Esophagus muscularis mucosa (tissue), 4 donors: ENCODE measurements around the gene CLCN4. TPM values are rescaled to one million over a fixed set of nuclear protein-coding genes. Genes with fewer than 3 reads are reported as not detected.

Source experiments
- DNase-seq: peaks from one replicate; pipeline ENCODE4 v3.0.0-alpha.2; 2017; ENCODE audit errors: extremely low spot score
- H3K27ac ChIP-seq, 4 donors: fragments of 200-600 bp; sonication (generic); replicated peaks in 1 of 4; 1 replicate in 3 of 4; 2 replicates in 1 of 4; pipeline ENCODE4 v1.5.1; 2016 to 2019; ENCODE audit warnings: mild to moderate bottlenecking in 1 of 4
- H3K27me3 ChIP-seq, 4 donors: fragments of 200-600 bp; sonication (generic); one replicate each; pipeline versions ENCODE4 v1.5.1 to v1.6.0; 2016 to 2019
- H3K36me3 ChIP-seq, 4 donors: fragments of 200-600 bp; sonication (generic); one replicate each; pipeline ENCODE4 v1.5.1; 2016 to 2019
- H3K4me1 ChIP-seq, 4 donors: fragments of 200-600 bp; sonication (generic); one replicate each; pipeline ENCODE4 v1.5.1; 2016 to 2019
- H3K4me3 ChIP-seq, 4 donors: fragments of 200-600 bp; sonication (generic); 1 replicate in 2 of 4; 2 replicates in 2 of 4; pipeline ENCODE4 v1.5.1; 2016 to 2019; ENCODE audit warnings: mild to moderate bottlenecking in 4 of 4, moderate library complexity in 1 of 4
- H3K9me3 ChIP-seq, 4 donors: fragments of 200-600 bp; sonication (generic); 1 replicate in 3 of 4; 2 replicates in 1 of 4; pipeline ENCODE4 v1.5.1; 2016 to 2019
- EP300 ChIP-seq: sonication (generic); formaldehyde crosslinking; IDR thresholded peaks from one replicate; pipeline ENCODE4 v1.6.1; 2017; ENCODE audit warnings: antibody characterized with exemption
- POLR2A ChIP-seq: fragments of 450-650 bp; IDR thresholded peaks from one replicate; pipeline ENCODE4 v1.6.1; 2017; ENCODE audit warnings: antibody characterized with exemption, moderate library complexity, mild to moderate bottlenecking, low read depth
- POLR2AphosphoS5 ChIP-seq, 2 donors: sonication (generic); formaldehyde crosslinking; IDR thresholded peaks; one replicate each; pipeline ENCODE4 v1.6.1; 2017; ENCODE audit warnings: antibody characterized with exemption in 2 of 2
- WGBS: methylation state at CpG from one replicate; pipeline ENCODE4 v1.1.5; 2018; 5-methylcytosine and 5-hydroxymethylcytosine counted together
- intact Hi-C: fragments of 100-400 bp; cut with DNase I; formaldehyde crosslinking; loops from one replicate; pipeline ENCODE4 v1.15.1; 2023
- total RNA-seq, 4 donors: library from RNA; depleted of rRNA; stranded (reverse); fragments of >200 nt; gene quantifications; one replicate each; pipeline versions ENCODE4 v1.1.0 to v1.2.1, GENCODE V29; 2016
- TF ChIP-seq, protein P1 (sequence below), 3 experiments: fragments of 200-600 bp in 2 of 3; fragments of 450-650 bp in 1 of 3; sonication (generic) in 2 of 3; IDR thresholded peaks; one replicate each; pipeline ENCODE4 v1.5.1; 2017 to 2019; ENCODE audit warnings: antibody characterized with exemption in 3 of 3, mild to moderate bottlenecking in 2 of 3, moderate library complexity in 1 of 3

Gene CLCN4
- total RNA-seq, 4 donors from 2014 or later: 0.42 to 1.8 (median 1.1) TPM

DNA sequence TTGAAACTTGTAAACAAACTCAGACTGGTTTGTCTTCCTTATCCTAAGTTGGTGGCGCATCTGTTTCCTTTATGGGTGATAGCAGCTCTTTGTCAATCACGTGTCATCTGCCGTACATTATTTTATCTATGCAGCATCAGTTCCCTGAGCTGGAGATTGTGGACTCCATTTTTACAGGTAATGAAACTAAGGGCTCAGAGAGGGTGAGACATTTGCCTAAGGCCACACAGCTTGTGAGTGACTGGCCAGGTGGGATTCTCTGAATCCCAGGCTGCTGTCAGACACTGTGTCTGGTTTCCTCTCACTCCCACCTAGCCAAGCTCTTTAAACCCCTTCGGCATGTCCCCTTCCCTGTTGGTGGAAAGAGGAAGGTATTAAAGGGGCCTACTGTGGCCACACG is 41.7 kb upstream of the CLCN4 start:
- TF ChIP-seq POLR2A: no peak
- TF ChIP-seq, protein P1, sequence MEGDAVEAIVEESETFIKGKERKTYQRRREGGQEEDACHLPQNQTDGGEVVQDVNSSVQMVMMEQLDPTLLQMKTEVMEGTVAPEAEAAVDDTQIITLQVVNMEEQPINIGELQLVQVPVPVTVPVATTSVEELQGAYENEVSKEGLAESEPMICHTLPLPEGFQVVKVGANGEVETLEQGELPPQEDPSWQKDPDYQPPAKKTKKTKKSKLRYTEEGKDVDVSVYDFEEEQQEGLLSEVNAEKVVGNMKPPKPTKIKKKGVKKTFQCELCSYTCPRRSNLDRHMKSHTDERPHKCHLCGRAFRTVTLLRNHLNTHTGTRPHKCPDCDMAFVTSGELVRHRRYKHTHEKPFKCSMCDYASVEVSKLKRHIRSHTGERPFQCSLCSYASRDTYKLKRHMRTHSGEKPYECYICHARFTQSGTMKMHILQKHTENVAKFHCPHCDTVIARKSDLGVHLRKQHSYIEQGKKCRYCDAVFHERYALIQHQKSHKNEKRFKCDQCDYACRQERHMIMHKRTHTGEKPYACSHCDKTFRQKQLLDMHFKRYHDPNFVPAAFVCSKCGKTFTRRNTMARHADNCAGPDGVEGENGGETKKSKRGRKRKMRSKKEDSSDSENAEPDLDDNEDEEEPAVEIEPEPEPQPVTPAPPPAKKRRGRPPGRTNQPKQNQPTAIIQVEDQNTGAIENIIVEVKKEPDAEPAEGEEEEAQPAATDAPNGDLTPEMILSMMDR (IDR thresholded peaks at IDR 0.05): no peak
- TF ChIP-seq EP300: no peak
- TF ChIP-seq POLR2AphosphoS5 (IDR thresholded peaks at IDR 0.05): no peak
- H3K27me3 ChIP-seq: no peaks in the 10 kb centered on the region
- H3K36me3 ChIP-seq: peaks cover 0 to 19% (median 16%) of the 10 kb centered on the region in 4 donors
- H3K4me3 ChIP-seq: no peak overlapping the region
- intact Hi-C loops: no loop called here
- no peak for DNase-seq
- 83% methylated on average over 5 of the region's 5 CpGs for WGBS
- peaks cover 8 to 47% (median 41%) of the 10 kb centered on the region in 4 donors for H3K4me1 ChIP-seq
- no peaks in the 10 kb centered on the region for H3K9me3 ChIP-seq
- peak overlapping the region in 3 of 4 donors; percentile 8 to 18 (median 11) for H3K27ac ChIP-seq

DNA sequence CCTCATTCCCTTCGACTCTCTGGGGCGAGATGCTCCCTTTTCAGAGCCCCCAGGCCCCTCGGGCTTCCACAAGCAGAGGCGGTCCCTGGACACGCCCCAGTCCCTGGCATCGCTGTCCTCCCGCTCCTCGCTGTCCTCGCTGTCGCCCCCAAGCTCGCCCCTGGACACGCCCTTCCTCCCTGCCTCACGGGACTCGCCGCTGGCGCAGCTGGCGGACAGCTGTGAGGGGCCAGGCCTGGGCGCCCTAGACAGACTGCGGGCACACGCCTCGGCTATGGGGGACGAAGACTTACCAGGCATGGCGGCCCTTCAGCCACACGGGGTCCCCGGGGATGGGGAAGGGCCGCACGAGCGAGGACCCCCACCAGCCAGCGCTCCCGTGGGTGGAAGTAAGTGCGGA is 39.5 kb upstream of the CLCN4 start:
- Histone ChIP-seq H3K9me3 (no peaks in the 10 kb centered on the region), H3K27ac (no peak overlapping the region), H3K27me3 (no peaks in the 10 kb centered on the region), H3K4me1 (peaks cover under 1 to 46% (median 39%) of the 10 kb centered on the region in 4 donors), H3K4me3 (no peak overlapping the region), H3K36me3 (peaks cover 0 to 19% (median 16%) of the 10 kb centered on the region in 4 donors)
- no peak for TF ChIP-seq POLR2A
- TF ChIP-seq, protein P1 (IDR thresholded peaks at IDR 0.05): no peak
- TF ChIP-seq EP300: no peak
- WGBS: 98% methylated on average over 18 of the region's 31 CpGs
- DNase-seq: no peak
- intact Hi-C loops: no loop called here

DNA sequence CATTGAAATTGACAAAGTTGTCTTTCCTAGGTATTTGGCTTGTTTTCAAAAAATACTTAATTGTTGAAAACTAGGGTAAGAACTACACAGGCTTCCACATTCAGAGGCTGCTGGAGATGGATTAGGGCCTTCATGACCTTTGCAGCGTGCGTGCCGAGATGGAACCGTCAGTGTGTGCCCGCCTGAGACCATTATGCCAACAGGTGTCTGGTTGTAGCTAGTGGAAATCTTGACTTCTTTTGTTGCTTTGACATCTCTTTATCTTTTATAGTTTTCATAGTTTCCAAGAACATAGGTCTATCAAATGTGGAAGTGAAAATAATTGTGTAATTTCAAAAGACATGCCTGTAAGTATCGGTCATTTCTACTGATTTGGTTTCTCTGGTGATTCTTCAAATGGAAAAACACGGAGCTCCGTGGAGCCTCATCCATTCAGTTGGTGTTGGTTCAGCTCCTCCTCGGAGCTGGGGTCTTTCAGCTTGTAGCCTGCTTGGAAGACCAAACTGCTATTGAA is 38.9 kb upstream of the CLCN4 start:
- TF ChIP-seq POLR2A (no peak), EP300 (no peak), POLR2AphosphoS5 (IDR thresholded peaks at IDR 0.05) (no peak)
- TF ChIP-seq, protein P1 (IDR thresholded peaks at IDR 0.05): no peak
- WGBS: 92% methylated on average over 9 of the region's 9 CpGs
- peaks cover 5 to 46% (median 41%) of the 10 kb centered on the region in 4 donors for H3K4me1 ChIP-seq

DNA sequence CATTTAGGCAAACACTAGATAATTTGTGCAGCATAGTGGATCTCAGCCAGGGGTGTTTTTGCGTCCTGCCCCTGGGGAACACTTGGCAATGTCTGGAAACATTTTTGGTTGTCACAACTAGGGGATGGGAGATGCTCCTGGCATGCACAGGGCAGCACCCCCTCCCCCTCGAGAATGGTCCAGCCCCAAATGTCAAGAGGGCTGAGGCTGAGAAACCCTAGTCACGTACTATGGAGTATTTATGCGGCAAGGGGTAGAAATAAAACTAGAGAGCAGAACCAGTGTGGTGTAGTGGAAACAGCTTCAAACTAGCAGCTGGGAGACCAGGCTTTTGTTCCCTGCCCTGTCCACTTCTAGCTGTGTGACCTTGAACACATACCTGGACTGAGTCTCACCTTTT is 38.2 kb upstream of the CLCN4 start:
- Histone ChIP-seq H3K4me1 (peaks cover 5 to 45% (median 43%) of the 10 kb centered on the region in 4 donors), H3K9me3 (no peaks in the 10 kb centered on the region), H3K27me3 (no peaks in the 10 kb centered on the region), H3K4me3 (no peak overlapping the region), H3K36me3 (peaks cover 0 to 21% (median 16%) of the 10 kb centered on the region in 4 donors), H3K27ac (peak overlapping the region; percentile 23 to 70 (median 59))
- intact Hi-C loops: loop anchor here (2.0 kb wide), 1 partner anchor 120 kb away; no protein-coding TSS in a partner anchor
- TF ChIP-seq EP300 (no peak), POLR2AphosphoS5 (IDR thresholded peaks at IDR 0.05) (no peak), POLR2A (no peak)
- TF ChIP-seq, protein P1 (IDR thresholded peaks at IDR 0.05): no peak
- DNase-seq: no peak
- 81% methylated on average over 4 of the region's 4 CpGs for WGBS

More for the DNA sequence above, 38.9 kb upstream of the CLCN4 start:
- H3K27ac ChIP-seq: peak overlapping the region in 3 of 4 donors; percentile 55 to 70 (median 63)
- no peaks in the 10 kb centered on the region for H3K27me3 ChIP-seq
- no peaks in the 10 kb centered on the region for H3K9me3 ChIP-seq
- H3K36me3 ChIP-seq: peaks cover 0 to 19% (median 16%) of the 10 kb centered on the region in 4 donors
- H3K4me3 ChIP-seq: no peak overlapping the region
- DNase-seq: no peak
- intact Hi-C loops: loop anchor here (2.0 kb wide), 1 partner anchor 119 kb away; no protein-coding TSS in a partner anchor
